Heart right ventricle (tissue), 16 donors: ENCODE data around the gene CRISP2. TPM values are rescaled to one million over a fixed set of nuclear protein-coding genes. Genes with fewer than 3 reads are reported as not detected.

Experiments used
- ATAC-seq, 8 donors: fragments of 200-7000 bp; cut with Tn5 transposase; one replicate each; pipeline ENCODE4 v1.9.1; 2020; ENCODE audit warnings: mild to moderate bottlenecking in 8 of 8, moderate library complexity in 8 of 8, moderate number of reproducible peaks in 1 of 8
- DNase-seq, 2 donors: peaks; one replicate each; pipeline ENCODE4 v3.0.0-alpha.2; 2020
- H3K27ac ChIP-seq, 10 donors: fragments of 200-600 bp; sonication (generic) in 2 of 10; one replicate each; pipeline versions ENCODE4 v1.5.0 to v1.8.0; 2020 to 2022; ENCODE audit warnings: mild to moderate bottlenecking in 3 of 10
- H3K27me3 ChIP-seq, 7 donors: fragments of 200-600 bp; one replicate each; pipeline ENCODE4 v1.8.0; 2021 to 2022; ENCODE audit warnings: mild to moderate bottlenecking in 2 of 7
- H3K36me3 ChIP-seq, 9 donors: fragments of 200-600 bp; sonication (generic) in 1 of 9; one replicate each; pipeline versions ENCODE4 v1.5.0 to v1.8.0; 2020 to 2022; ENCODE audit warnings: mild to moderate bottlenecking in 2 of 9
- H3K4me1 ChIP-seq, 9 donors: fragments of 200-600 bp; sonication (generic) in 1 of 9; one replicate each; pipeline versions ENCODE4 v1.5.0 to v1.8.0; 2020 to 2022; ENCODE audit warnings: mild to moderate bottlenecking in 4 of 9
- H3K4me3 ChIP-seq, 10 donors: fragments of 200-600 bp; sonication (generic) in 2 of 10; one replicate each; pipeline versions ENCODE4 v1.5.0 to v1.8.0; 2020 to 2022; ENCODE audit warnings: mild to moderate bottlenecking in 7 of 10, moderate library complexity in 2 of 10
- H3K9me3 ChIP-seq, 11 donors: fragments of 200-600 bp in 10 of 11; sonication (generic) in 2 of 11; one replicate each; pipeline versions ENCODE4 v1.5.0 to v1.8.0; 2013 to 2022; ENCODE audit warnings: mild to moderate bottlenecking in 2 of 11, control low read depth in 1 of 11, moderate library complexity in 1 of 11
- CTCF ChIP-seq, 9 donors: fragments of 200-600 bp; sonication (generic) in 2 of 9; IDR thresholded peaks; one replicate each; pipeline versions ENCODE4 v1.5.0 to v1.8.0; 2021 to 2022; ENCODE audit warnings: antibody characterized with exemption in 9 of 9, mild to moderate bottlenecking in 5 of 9, moderate library complexity in 1 of 9
- WGBS, 2 donors: extraction: QIAGEN DNeasy Blood & Tissue Kit; methylation state at CpG; one replicate each; pipeline ENCODE4 v1.1.7; 2013; ENCODE audit warnings: inconsistent platforms in 1 of 2; 5-methylcytosine and 5-hydroxymethylcytosine counted together
- intact Hi-C, 10 donors: fragments of 100-400 bp; cut with DNase I; formaldehyde crosslinking; loops; one replicate each; pipeline versions ENCODE4 v1.11.1 to v1.14.2; 2022
- polyA plus RNA-seq, 2 donors: library from polyadenylated mRNA; stranded (reverse); fragments of 200-250 nt; gene quantifications; one replicate each; pipeline ENCODE4 v1.2.3, GENCODE V29; 2013
- total RNA-seq, 10 donors: library from RNA; stranded (reverse); fragmentation: NEBNext Ultra II Directional in 3 of 10; extraction: Animal tissue kit (Norgen Biotek cat#: 25700) in 3 of 10; gene quantifications; one replicate each; pipeline versions ENCODE4 v1.2.1 to v1.2.4, GENCODE V29; 2021 to 2023
- donor health status: Arrhythmogenic right ventricular cardiomyopathy.
- donor health status: ischemic (EF 13 %, LVEDD 7.1; RV severe dilation, severe dysfunction).
- donor health status: healthy with polysubstance abuse.
- donor health status: DM: no; HTN: yes; CAD: no.
- donor health status: DM: no; HTN: no; CAD: no.
- donor health status: ischemic (EF 25% LVEDD 6.9; RV normal size, moderate dysfunction).
- donor health status: ischemic (EF 25% LVEDD 5.7; RV mildly dilated, moderate dysfunction).
- donor health status: healthy.
- donor health status: DM: yes; HTN: yes; CAD: no.
- donor health status: Ischemic cardiomyopathy.
- donor health status: ischemic (EF 35%, LVEDD 5.7; RV mildly dilated, moderate dysfunction).
- donor health status: nonischemic (EF 11% LVEDD 7.7; RV severe dilation, severe dysfunction).
- donor health status: DM: yes; HTN: yes; CAD: no.
- donor health status: PGD.
- donor health status: ischemic (EF 29% LVEDD 5.4; RV normal size, mild dysfunction).
- donor health status: nonischemic (EF 23%, LVEDD 6.1; RV moderate dilation, normal function).

CRISP2 gene
- total and polyA plus RNA-seq, 12 donors: not detected

- H3K27me3 ChIP-seq: no peaks in the 10 kb centered on the region
- 66 to 78% methylated on average over 2 of the region's 2 CpGs for WGBS, 2 donors
- TF ChIP-seq CTCF (IDR thresholded peaks at IDR 0.05): no peak
- no peak for ATAC-seq
- intact Hi-C loops: no loop called here
- no peak for DNase-seq
- no peak overlapping the region for H3K27ac ChIP-seq
- no peak overlapping the region for H3K4me3 ChIP-seq
- H3K9me3 ChIP-seq: peaks cover 0 to 28% (median 0%) of the 10 kb centered on the region in 11 donors
- no peaks in the 10 kb centered on the region for H3K36me3 ChIP-seq
- no peaks in the 10 kb centered on the region for H3K4me1 ChIP-seq
These were observed 8.0 kb upstream of the CRISP2 start for GRCh38 chr6:49721297-49721696.

DNA sequence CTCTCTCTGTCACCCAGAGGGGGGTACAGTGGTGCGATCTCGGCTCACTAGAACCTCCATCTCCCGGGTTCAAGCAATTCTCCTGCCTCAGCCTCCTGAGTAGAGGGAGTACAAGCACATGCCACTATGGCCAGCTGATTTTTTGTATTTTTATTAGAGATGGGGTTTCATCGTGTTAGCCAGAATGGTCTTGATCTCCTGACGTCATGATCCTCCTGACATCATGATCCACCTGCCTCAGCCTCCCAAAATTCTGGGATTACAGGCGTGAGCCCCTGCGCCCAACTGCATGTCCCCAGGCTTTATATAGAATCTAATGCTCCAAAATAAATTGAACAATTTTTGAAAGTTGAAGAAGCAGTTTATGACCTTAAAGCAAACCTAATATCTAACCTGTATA is 7.0 kb upstream of the CRISP2 start:
- no peaks in the 10 kb centered on the region for H3K36me3 ChIP-seq
- 78 to 84% methylated on average over 7 of the region's 7 CpGs for WGBS, 2 donors

DNA sequence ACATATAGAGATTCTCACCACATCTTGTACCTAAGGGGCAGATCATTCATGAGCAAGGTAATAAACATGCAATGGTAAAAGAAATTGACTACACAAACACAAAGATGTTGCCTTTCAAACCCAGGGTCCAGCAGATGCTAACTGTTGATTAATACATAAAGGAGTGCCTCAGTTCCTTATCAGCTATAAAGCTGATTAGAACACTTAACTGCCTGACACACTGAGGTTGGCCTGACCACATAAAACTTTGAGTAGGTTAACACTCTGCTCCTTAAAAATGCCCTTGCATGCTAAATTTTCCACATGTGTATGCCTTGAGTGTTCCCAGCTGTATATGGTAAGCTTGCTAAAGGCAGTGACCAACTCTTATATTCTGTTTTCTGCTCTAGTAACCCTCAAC is 14.9 kb downstream of the CRISP2 start:
- Histone ChIP-seq H3K9me3 (peaks cover 0 to 31% (median 16%) of the 10 kb centered on the region in 11 donors), H3K4me1 (no peaks in the 10 kb centered on the region), H3K4me3 (no peak overlapping the region), H3K27ac (no peak overlapping the region), H3K36me3 (no peaks in the 10 kb centered on the region), H3K27me3 (no peaks in the 10 kb centered on the region)
- no peak for TF ChIP-seq CTCF (IDR thresholded peaks at IDR 0.05)
- ATAC-seq: no peak
- intact Hi-C loops: no loop called here
- DNase-seq: no peak

More for the DNA sequence above, 7.0 kb upstream of the CRISP2 start:
- Histone ChIP-seq H3K27ac (no peak overlapping the region), H3K4me1 (no peaks in the 10 kb centered on the region), H3K4me3 (no peak overlapping the region), H3K27me3 (no peaks in the 10 kb centered on the region), H3K9me3 (peaks cover 0 to 28% (median 0%) of the 10 kb centered on the region in 11 donors)
- TF ChIP-seq CTCF (IDR thresholded peaks at IDR 0.05): no peak
- ATAC-seq: no peak
- intact Hi-C loops: no loop called here
- DNase-seq: no peak

- Histone ChIP-seq H3K4me3 (no peak overlapping the region), H3K27me3 (no peaks in the 10 kb centered on the region), H3K4me1 (no peaks in the 10 kb centered on the region), H3K9me3 (peaks cover 0 to 32% (median 16%) of the 10 kb centered on the region in 11 donors), H3K27ac (no peak overlapping the region), H3K36me3 (no peaks in the 10 kb centered on the region)
- intact Hi-C loops: no loop called here
- no peak for TF ChIP-seq CTCF (IDR thresholded peaks at IDR 0.05)
- DNase-seq (no peak), ATAC-seq (no peak)
- 30 to 76% methylated on average over 1 of the region's 1 CpG for WGBS, 2 donors
These were observed 19.8 kb downstream of the CRISP2 start for GRCh38 chr6:49693512-49693911.
